Suprapubic skin (tissue), 4 donors: ENCODE data around the gene SLC35D3.

Source experiments
- CTCF ChIP-seq, 2 donors: fragments of 200-600 bp in 1 of 2; fragments of 450-650 bp in 1 of 2; sonication (generic) in 1 of 2; IDR thresholded peaks; one replicate each; pipeline ENCODE4 v1.5.1; 2016 to 2019; ENCODE audit warnings: antibody characterized with exemption in 2 of 2, mild to moderate bottlenecking in 1 of 2, moderate library complexity in 1 of 2
- EP300 ChIP-seq: sonication (generic); formaldehyde crosslinking; IDR thresholded peaks from one replicate; pipeline ENCODE4 v1.6.1; 2017; ENCODE audit warnings: antibody characterized with exemption
- POLR2A ChIP-seq, 2 donors: fragments of 450-650 bp; IDR thresholded peaks; one replicate each; pipeline ENCODE4 v1.6.1; 2017; ENCODE audit warnings: antibody characterized with exemption in 2 of 2, mild to moderate bottlenecking in 2 of 2, moderate library complexity in 2 of 2
- POLR2AphosphoS5 ChIP-seq, 3 donors: sonication (generic); formaldehyde crosslinking; IDR thresholded peaks; one replicate each; pipeline ENCODE4 v1.6.1; 2017; ENCODE audit warnings: antibody characterized with exemption in 3 of 3

- TF ChIP-seq CTCF (IDR thresholded peaks at IDR 0.05) = no peak
- TF ChIP-seq POLR2A (IDR thresholded peaks at IDR 0.05) = no peak
- TF ChIP-seq POLR2AphosphoS5 (IDR thresholded peaks at IDR 0.05) = no peak
- no peak for TF ChIP-seq EP300
Measured at GRCh38 chr6:136960781-136961180, 38.7 kb downstream of the SLC35D3 start.
